ENCODE measurements around the gene ANKLE2. TPM values are rescaled to one million over a fixed set of nuclear protein-coding genes. Genes with fewer than 3 reads are reported as not detected.

The ANKLE2 gene
- polyA plus RNA-seq, 1 donor (not counting 4 experiments of a cell fraction or from before 2014, with no cell fraction given): 109 TPM

DNA sequence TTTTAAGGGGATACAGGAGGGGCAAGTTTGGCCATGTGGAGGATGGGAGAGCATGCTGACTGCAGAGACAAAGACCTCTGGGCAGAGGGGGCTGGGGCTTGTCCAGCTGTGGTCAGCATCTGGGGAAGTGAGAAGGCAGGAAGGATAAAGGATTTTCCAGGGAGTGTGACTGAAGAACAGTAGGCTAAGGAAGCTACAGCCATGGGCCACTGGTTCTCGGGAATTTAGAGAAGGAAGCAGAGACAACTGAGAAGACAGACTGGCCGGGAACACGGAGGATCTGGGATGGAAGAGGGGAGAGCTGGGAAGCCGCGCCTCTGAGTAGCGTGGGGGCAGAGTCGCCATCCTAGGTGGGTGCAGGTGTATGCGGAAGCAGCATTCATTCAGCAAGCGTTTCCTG lies 58.0 kb downstream of the ANKLE2 start:
- no peak overlapping the region for H3K27ac ChIP-seq (ENCODE audit: control insufficient read depth, insufficient read depth, low read length)
- H3K9me3 ChIP-seq (ENCODE audit: control insufficient read depth, low read depth, low read length): no peaks in the 10 kb centered on the region
- no peak for TF ChIP-seq EZH2 (IDR thresholded peaks at IDR 0.05; ENCODE audit: low read length)
- TF ChIP-seq, protein P1, sequence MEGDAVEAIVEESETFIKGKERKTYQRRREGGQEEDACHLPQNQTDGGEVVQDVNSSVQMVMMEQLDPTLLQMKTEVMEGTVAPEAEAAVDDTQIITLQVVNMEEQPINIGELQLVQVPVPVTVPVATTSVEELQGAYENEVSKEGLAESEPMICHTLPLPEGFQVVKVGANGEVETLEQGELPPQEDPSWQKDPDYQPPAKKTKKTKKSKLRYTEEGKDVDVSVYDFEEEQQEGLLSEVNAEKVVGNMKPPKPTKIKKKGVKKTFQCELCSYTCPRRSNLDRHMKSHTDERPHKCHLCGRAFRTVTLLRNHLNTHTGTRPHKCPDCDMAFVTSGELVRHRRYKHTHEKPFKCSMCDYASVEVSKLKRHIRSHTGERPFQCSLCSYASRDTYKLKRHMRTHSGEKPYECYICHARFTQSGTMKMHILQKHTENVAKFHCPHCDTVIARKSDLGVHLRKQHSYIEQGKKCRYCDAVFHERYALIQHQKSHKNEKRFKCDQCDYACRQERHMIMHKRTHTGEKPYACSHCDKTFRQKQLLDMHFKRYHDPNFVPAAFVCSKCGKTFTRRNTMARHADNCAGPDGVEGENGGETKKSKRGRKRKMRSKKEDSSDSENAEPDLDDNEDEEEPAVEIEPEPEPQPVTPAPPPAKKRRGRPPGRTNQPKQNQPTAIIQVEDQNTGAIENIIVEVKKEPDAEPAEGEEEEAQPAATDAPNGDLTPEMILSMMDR (optimal IDR thresholded peaks at IDR 0.05 in 1 of 3, IDR thresholded peaks at IDR 0.05 in 1 of 3, conservative IDR thresholded peaks at IDR 0.05 in 1 of 3; ENCODE audit: extremely low read depth in 1 of 3, insufficient read depth in 2 of 3, low read length in 3 of 3): no peak
- H3K4me1 ChIP-seq (ENCODE audit: control insufficient read depth, extremely low read depth, insufficient read depth, low read length): no peaks in the 10 kb centered on the region
- H3K79me2 ChIP-seq (ENCODE audit: control insufficient read depth, insufficient read depth, low read length): no peaks in the 10 kb centered on the region
- dilution Hi-C loops (cut with MboI; ENCODE audit: extremely low pct_ligation_motif_present, low sequenced_read_pairs): no loop called here
- H3K36me3 ChIP-seq (ENCODE audit: control insufficient read depth in 2 of 2, extremely low read depth in 1 of 2, insufficient read depth in 2 of 2, low read length in 2 of 2): peaks cover 0 to 11% of the 10 kb centered on the region in 2 experiments
- H3K4me2 ChIP-seq (ENCODE audit: control insufficient read depth, extremely low read depth, insufficient read depth, low read depth, low read length): no peak overlapping the region
- no peaks in the 10 kb centered on the region for H3K27me3 ChIP-seq (ENCODE audit: control insufficient read depth, extremely low read depth, insufficient read depth, low read length)
- H4K20me1 ChIP-seq (ENCODE audit: control insufficient read depth, extremely low read depth, insufficient read depth, low read length): no peaks in the 10 kb centered on the region
- no peak overlapping the region for H3K9ac ChIP-seq (ENCODE audit: control insufficient read depth, extremely low read depth, insufficient read depth, low read length)
- H2AFZ ChIP-seq (ENCODE audit: control insufficient read depth, low read length): no peak overlapping the region
- no peaks in the 10 kb centered on the region for H3K9me1 ChIP-seq (ENCODE audit: control insufficient read depth, extremely low read depth, insufficient read depth, low read length)
- DNase-seq (ENCODE audit: low read depth, low spot score): no peak
- no peak for FAIRE-seq
- H3K4me3 ChIP-seq (ENCODE audit: control insufficient read depth in 2 of 3, extremely low read depth in 1 of 3, insufficient read depth in 2 of 3, low read depth in 1 of 3, low read length in 3 of 3): no peak overlapping the region

DNA sequence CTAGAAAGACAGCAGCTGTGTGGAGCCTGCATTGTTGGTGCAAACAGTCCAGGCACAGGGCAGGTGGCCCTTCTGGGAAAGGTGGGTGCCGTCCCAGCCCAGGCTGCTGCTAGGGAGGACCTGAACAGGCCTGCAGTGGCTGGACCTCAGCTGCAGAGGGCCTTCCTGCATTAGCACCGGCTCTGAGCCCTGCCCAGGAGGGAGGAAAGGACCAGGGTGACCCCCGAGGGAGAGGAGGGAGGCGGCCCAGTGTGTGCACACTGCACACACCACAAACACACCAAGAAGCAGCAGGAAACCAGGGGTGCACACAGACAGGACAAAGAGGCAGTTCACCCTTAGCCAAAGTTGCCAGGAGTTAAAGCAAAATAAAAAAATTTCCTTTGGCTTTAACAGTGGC lies 59.0 kb downstream of the ANKLE2 start:
- no peaks in the 10 kb centered on the region for H3K9me3 ChIP-seq (ENCODE audit: control insufficient read depth, low read depth, low read length)
- H4K20me1 ChIP-seq (ENCODE audit: control insufficient read depth, extremely low read depth, insufficient read depth, low read length): no peaks in the 10 kb centered on the region
- no peak for TF ChIP-seq EZH2 (IDR thresholded peaks at IDR 0.05; ENCODE audit: low read length)
- TF ChIP-seq, protein P1 (optimal IDR thresholded peaks at IDR 0.05 in 1 of 3, IDR thresholded peaks at IDR 0.05 in 1 of 3, conservative IDR thresholded peaks at IDR 0.05 in 1 of 3; ENCODE audit: extremely low read depth in 1 of 3, insufficient read depth in 2 of 3, low read length in 3 of 3): no peak
- H3K4me2 ChIP-seq (ENCODE audit: control insufficient read depth, extremely low read depth, insufficient read depth, low read depth, low read length): no peak overlapping the region
- dilution Hi-C loops (cut with MboI; ENCODE audit: extremely low pct_ligation_motif_present, low sequenced_read_pairs): no loop called here
- H3K27ac ChIP-seq (ENCODE audit: control insufficient read depth, insufficient read depth, low read length): no peak overlapping the region
- no peaks in the 10 kb centered on the region for H3K27me3 ChIP-seq (ENCODE audit: control insufficient read depth, extremely low read depth, insufficient read depth, low read length)
- no peak overlapping the region for H3K4me3 ChIP-seq (ENCODE audit: control insufficient read depth in 2 of 3, extremely low read depth in 1 of 3, insufficient read depth in 2 of 3, low read depth in 1 of 3, low read length in 3 of 3)
- H3K79me2 ChIP-seq (ENCODE audit: control insufficient read depth, insufficient read depth, low read length): no peaks in the 10 kb centered on the region
- FAIRE-seq (no peak), DNase-seq (ENCODE audit: low read depth, low spot score) (no peak)
- H3K4me1 ChIP-seq (ENCODE audit: control insufficient read depth, extremely low read depth, insufficient read depth, low read length): no peaks in the 10 kb centered on the region
- H3K36me3 ChIP-seq (ENCODE audit: control insufficient read depth in 2 of 2, extremely low read depth in 1 of 2, insufficient read depth in 2 of 2, low read length in 2 of 2): peaks cover 0 to 11% of the 10 kb centered on the region in 2 experiments
- no peak overlapping the region for H2AFZ ChIP-seq (ENCODE audit: control insufficient read depth, low read length)
- H3K9ac ChIP-seq (ENCODE audit: control insufficient read depth, extremely low read depth, insufficient read depth, low read length): no peak overlapping the region
- H3K9me1 ChIP-seq (ENCODE audit: control insufficient read depth, extremely low read depth, insufficient read depth, low read length): no peaks in the 10 kb centered on the region

Measured in keratinocyte (primary cell).